ENCODE measurements around the gene SRSF2. TPM values are rescaled to one million over a fixed set of nuclear protein-coding genes. Genes with fewer than 3 reads are reported as not detected.
"Not testable (repeated sequence)": the region's sequence is repeated elsewhere in the genome, so short reads cannot be mapped to it uniquely, and the experiment has no call there.

The SRSF2 gene
- total RNA-seq, 2 donors from 2014 or later = 163 to 300 TPM

GRCh38 chr17:76702076-76702475 lies 35.1 kb downstream of the SRSF2 start:
- no peak for DNase-seq
- Histone ChIP-seq H3K9ac (ENCODE audit: low read depth in 2 of 2, low read length in 2 of 2) (no peak overlapping the region), H3K4me1 (no peaks in the 10 kb centered on the region), H3K9me3 (no peaks in the 10 kb centered on the region), H3K4me3 (no peak overlapping the region), H3K27ac (no peak overlapping the region), H3K27me3 (no peaks in the 10 kb centered on the region), H3K36me3 (no peaks in the 10 kb centered on the region)
- intact Hi-C loops (cut with DNase I) = no loop called here
- TF ChIP-seq CTCF (IDR thresholded peaks at IDR 0.05) = no peak

- intact Hi-C loops (cut with DNase I) = no loop called here
- Histone ChIP-seq H3K36me3 (no peaks in the 10 kb centered on the region), H3K27me3 (no peaks in the 10 kb centered on the region), H3K9me3 (no peaks in the 10 kb centered on the region), H3K9ac (ENCODE audit: low read depth in 2 of 2, low read length in 2 of 2) (peak overlapping the region; percentile 24 to 51), H3K4me3 (no peak overlapping the region), H3K4me1 (no peaks in the 10 kb centered on the region), H3K27ac (peak overlapping the region; percentile 40)
- DNase-seq = no peak
- no peak for TF ChIP-seq CTCF (IDR thresholded peaks at IDR 0.05)
Measured at GRCh38 chr17:76701471-76701967, 35.6 kb downstream of the SRSF2 start.

GRCh38 chr17:76700617-76701470 lies 36.3 kb downstream of the SRSF2 start:
- H3K9ac ChIP-seq (ENCODE audit: low read depth in 2 of 2, low read length in 2 of 2) = peak overlapping the region; percentile 51 to 56
- no peaks in the 10 kb centered on the region for H3K36me3 ChIP-seq
- peak overlapping the region; percentile 63 for H3K27ac ChIP-seq
- H3K4me3 ChIP-seq = no peak overlapping the region
- intact Hi-C loops (cut with DNase I) = no loop called here
- H3K27me3 ChIP-seq = no peaks in the 10 kb centered on the region
- TF ChIP-seq CTCF (IDR thresholded peaks at IDR 0.05) = no peak
- H3K4me1 ChIP-seq = no peaks in the 10 kb centered on the region
- no peak for DNase-seq
- no peaks in the 10 kb centered on the region for H3K9me3 ChIP-seq

DNA sequence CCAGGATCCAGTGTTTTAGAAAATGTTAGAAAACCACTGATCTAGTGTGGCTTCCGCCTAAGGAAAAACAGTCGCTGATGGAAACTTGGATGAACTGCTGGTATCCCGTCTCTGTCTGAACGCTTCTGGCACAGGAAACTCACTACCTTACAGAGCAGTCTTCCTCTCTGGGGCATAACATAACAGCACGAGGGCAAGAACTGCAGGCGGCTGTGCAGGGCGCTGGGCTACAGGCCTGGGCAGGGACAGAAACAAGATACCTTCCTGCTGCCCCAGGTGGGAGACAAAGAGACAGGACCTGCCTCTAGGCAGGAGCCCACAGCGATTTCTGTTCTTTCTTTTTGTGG lies 36.9 kb downstream of the SRSF2 start:
- TF ChIP-seq CTCF (IDR thresholded peaks at IDR 0.05) = no peak
- Histone ChIP-seq H3K4me1 (no peaks in the 10 kb centered on the region), H3K36me3 (no peaks in the 10 kb centered on the region), H3K27me3 (no peaks in the 10 kb centered on the region), H3K9ac (ENCODE audit: low read depth in 2 of 2, low read length in 2 of 2) (peak overlapping the region; percentile 2 to 56), H3K4me3 (no peak overlapping the region), H3K9me3 (no peaks in the 10 kb centered on the region), H3K27ac (peak overlapping the region; percentile 63)
- intact Hi-C loops (cut with DNase I) = no loop called here
- no peak for DNase-seq

- H3K4me1 ChIP-seq; H3K4me3 ChIP-seq; DNase-seq; H3K9me3 ChIP-seq; intact Hi-C loops (cut with DNase I); H3K9ac ChIP-seq (ENCODE audit: low read depth in 2 of 2, low read length in 2 of 2); H3K27me3 ChIP-seq; H3K27ac ChIP-seq; H3K36me3 ChIP-seq: not testable (repeated sequence)
Measured at GRCh38 chr17:76698466-76698977, 38.6 kb downstream of the SRSF2 start.
